NCI-H524 treated with DMSO at 0.1 percent for 48 hours (cell line): ENCODE data around the gene SHISA7.
A peak's percentile ranks its signal among the peaks of the same experiment; 100 is the strongest.

Experiments used
- DNase-seq: peaks from one replicate; lab custom pipeline; 2025; lab: John Stamatoyannopoulos, UW

Gene SHISA7

DNA sequence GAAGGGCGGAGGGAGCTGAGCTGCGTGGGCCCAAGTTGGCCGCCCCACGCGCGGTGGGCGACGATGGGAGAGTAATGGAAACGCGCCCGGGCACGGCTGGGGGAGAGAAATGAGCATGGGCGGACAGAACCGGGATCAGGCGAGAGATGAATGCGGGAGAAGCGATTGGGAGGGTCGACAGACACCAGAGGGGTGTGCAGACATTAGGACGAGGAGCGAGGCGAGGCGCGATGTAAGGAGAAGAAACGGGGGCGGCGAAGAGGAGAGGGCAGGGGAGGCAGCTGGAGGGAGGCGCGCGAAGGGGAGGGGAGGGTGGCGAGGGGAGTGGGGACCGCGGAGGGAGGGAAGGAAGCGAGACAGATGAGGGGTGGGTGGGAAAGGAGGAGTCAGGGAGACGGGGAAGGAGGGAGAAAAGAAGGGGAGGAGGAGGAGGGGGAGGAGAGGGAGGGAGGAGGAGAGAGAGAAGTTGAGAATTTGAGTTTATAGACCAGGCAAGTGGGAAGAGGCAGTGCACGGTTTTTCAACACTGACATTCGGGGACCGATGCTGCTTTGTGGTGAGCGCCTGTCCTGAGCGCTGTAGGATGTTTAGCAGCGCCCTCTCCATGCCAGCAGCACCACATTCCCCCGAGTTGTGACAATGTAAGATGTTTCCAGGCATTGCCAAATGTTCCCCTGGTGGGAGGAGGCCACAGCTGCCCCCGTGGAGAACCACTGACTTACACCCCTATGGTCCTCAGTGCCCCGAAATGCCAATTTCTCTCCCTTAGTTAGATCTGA is at the start of gene SHISA7:
TSS of gene SHISA7 (minus strand) at position 256 of the 779 bp plus-strand sequence. CDS start 437 bp downstream, outside the sequence.
- DNase-seq, result no peak

DNA sequence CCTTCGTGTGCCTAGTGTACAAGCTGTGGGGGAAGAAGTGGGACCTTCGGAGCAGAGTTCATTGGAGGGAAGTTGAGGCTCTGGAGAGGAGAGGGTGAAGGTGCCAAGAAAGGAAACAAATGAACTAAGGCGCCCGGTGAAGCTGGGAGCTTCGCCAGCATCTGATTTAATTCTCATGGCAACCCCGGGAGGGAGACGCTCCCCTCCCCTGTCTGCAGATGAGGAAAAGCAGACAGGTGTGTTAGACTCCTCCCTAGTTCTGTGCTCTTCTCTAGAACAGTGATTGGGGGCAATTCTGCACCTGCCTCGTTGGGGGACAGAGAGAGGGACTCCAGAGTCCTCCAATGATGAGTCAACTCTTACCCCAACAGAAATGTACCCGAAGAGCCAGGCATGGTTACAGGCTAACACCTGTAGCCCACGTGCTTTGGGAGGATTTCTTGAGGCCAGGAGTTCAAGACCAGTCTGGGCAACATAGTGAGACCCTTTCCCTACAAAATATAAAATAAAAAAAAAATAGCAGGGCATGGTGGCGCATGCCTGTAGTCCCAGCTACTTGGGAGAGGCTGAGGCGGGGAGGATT is 49.4 kb upstream of the SHISA7 start:
- DNase-seq, result no peak

DNA sequence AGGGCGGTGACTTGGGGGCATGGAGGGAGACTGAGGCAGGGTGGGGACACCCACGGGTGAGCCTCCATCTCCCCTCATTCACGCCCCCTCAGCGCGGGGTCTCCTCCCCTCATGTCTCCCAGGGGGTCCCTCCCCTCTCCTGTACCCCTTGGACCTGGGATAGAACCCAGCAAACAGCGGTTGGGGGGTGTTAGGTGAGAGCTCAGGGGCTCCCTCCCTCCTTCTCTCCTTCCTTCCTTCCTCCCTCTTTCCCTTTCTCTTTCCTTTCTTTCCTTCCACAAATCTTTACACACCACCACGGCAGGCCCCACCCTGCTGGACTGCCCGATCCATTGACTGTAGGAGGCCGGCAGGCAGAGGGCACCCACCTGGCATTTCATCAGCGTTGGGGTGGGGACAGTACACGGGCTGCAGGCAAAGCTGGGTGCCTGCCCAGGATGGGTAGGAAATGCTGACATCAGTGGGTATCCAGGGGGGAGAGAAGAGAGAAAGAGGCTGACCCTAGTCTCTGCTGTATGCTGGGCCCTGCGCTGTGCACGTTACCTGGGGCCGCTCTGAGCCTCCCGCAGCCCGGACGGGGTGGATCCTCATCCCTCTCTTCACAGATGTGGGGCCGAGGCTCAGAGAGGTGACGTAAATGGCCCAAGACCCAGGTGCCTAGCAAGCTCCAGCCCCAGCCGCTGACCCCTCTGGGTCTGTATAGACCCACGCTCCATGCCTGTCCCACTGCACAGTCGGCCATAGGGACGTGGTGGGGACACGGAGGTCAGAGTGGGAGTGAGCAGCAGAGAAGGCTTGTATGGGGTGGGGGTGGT is 48.7 kb upstream of the SHISA7 start:
- DNase-seq, result no peak

- no peak for DNase-seq
Observed at GRCh38 chr19:55490478-55491432, 47.7 kb upstream of the SHISA7 start.

- no peak for DNase-seq
Observed at GRCh38 chr19:55489711-55490477, 46.8 kb upstream of the SHISA7 start.

GRCh38 chr19:55488986-55489710 is 46.0 kb upstream of the SHISA7 start:
- no peak for DNase-seq

DNA sequence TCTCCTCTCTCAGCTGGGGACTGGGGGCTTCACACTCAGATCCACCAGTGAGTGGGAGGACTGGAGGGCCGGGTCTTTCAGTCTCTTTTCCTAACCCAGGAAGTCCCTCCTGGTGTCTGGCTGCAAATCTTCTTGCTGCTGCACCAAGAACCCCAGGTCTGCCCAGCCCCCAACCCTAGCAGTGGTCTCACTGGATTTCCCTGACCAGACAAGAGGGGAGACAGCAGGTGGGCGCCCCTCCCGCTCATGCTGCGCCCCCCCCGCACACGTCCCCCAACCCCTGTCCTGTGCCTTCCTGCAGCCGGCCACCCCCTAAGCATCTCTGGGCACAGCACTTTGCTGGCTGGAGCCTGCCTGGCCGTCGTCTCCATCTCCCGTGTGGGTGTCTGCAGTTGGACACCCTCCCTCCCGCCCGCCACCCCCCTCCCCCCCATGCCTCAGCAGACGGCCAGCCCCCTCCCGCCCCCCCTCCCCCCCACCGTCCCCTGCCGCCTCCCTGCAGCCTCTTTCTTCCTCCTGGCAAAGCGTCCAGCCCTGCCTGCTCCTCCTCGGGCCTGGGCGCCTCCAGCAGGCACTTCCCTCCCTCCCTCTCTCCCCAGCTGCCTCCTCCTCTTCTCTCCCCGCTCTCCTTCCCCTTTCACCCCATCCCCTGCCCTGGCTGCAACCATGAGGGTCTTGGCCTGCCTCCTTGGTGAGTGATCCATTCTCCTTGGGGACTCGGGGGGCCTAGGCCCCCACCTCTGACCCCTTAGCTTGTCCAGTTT is 45.0 kb upstream of the SHISA7 start, which contains the start of gene SSC5D:
TSS of gene SSC5D (plus strand) at position 513 of the 764 bp plus-strand sequence. CDS start at position 667, 154 bp downstream.
- no peak for DNase-seq

DNA sequence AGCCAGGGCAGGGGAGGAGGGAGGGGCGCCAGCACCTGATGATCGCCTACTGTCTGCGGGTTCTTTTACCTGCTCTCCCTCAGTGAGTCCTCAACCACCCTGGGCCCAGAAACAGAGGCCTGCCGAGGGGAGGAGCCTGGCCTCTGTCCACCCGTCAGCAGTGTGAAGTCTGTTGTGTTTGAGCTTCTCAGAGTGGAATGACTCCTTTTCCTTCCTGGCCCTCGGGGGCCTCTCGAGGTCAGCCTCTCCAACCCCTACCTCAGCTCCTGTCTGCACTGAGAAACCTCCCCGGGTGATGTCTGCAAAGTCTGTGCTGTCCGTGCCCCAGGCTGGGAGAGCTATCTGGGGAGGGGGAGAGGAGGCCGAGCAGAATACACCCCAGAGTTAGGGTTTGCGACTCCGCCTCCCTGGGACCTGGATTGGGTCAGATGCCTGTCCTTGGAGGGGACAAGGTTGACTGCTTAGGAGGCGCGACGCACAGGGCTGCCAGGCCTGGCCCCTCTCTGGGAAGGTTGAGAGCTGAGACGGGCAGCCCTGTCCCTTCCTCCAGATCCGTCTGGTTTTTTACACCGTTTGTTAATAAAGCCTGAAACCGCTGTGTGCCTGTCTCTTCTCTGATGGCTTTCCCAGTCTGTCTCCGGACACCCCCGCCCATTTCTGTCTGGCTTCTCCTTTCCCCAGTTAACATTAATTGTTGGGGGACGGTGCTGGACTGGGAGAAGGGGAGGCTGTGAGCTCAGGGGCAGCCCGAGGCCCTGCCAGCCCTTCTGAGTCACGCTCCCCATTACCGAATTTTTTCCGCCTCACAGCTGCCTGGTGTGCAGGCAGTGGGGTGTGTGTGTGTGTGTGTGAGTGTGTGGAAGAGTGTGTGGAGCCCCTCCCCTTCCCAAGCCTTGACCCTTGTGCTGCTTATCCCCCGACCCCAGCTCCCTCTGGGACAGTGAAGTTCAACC is 44.1 kb upstream of the SHISA7 start:
- no peak for DNase-seq

DNA sequence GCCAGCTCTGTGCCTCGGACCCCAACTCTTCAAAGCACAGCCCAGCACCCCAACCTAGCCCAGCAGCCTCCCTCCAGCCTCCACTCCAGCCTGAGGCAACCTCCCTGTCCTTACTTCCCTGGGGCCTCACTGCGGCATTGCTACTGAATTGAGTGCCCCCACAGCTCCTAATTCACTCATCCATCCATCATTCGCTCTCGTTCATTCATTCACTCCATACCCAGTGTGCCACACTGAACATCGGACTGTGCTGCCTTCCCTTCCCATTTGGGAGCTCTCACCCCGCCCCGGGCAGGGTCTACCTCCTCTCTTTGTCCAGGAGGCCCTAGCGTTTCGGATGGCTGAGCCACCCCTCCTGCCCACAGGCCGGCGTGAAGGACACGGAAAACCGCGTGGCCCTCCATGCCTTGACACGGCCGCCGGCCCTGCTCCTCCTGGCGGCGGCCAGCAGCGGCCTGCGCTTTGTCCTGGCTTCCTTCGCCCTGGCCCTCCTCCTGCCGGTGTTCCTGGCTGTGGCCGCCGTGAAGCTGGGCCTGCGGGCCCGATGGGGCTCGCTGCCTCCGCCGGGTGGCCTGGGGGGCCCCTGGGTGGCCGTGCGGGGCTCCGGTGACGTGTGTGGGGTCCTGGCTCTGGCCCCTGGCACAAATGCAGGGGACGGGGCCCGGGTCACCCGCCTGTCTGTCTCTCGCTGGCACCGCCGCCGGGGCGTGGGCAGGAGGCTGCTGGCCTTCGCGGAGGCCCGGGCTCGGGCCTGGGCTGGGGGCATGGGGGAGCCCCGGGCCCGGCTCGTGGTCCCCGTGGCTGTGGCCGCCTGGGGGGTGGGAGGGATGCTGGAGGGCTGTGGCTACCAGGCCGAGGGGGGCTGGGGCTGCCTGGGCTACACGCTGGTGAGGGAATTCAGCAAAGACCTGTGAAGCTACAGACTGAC is 43.2 kb upstream of the SHISA7 start:
- DNase-seq, result no peak

- no peak for DNase-seq
Observed at GRCh38 chr19:55485439-55486011, 42.4 kb upstream of the SHISA7 start.

- peak; percentile 42 for DNase-seq
Observed at GRCh38 chr19:55484593-55485438, 41.7 kb upstream of the SHISA7 start, which contains the start of gene NAT14. Gene NAT14, plus strand, starts transcription at chr19:55485188. Its CDS starts 521 bp downstream, at chr19:55485709.

DNA sequence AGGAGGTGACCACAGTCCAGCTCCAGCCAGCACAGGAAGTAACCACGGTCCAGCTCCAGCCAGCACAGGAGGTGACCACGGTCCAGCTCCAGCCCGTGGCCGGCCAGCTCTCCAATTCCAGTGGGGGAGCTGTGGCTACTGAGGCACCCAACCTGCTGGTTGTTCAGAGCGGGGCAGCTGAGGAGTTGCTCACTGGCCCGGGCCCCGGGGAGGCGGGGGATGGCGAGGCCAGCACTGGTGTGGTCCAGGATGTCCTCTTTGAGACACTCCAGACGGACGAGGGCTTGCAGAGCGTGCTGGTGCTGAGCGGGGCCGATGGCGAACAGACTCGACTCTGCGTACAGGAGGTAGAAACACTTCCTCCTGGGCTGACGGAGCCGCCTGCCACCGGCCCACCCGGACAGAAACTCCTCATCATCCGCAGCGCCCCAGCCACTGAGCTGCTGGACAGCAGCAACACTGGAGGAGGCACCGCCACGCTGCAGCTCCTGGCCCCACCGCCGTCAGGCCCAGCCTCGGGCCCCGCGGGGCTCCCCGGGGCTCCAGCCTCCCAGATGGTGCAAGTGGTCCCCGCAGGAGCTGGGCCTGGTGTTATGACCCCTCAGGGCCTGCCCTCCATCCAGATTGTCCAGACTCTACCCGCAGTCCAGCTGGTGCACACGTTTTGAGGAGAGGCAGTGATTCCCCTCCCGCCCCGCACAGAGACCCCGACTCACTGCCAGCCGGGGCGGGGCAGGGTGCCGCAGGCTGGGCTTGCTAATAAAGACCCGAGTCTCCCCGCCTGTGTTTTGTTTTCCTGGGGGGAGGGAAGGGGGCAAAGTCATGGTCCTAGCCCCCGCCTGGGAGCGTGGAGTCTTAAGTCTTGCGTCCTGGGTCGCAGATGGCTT is 40.8 kb upstream of the SHISA7 start:
- no peak for DNase-seq

DNA sequence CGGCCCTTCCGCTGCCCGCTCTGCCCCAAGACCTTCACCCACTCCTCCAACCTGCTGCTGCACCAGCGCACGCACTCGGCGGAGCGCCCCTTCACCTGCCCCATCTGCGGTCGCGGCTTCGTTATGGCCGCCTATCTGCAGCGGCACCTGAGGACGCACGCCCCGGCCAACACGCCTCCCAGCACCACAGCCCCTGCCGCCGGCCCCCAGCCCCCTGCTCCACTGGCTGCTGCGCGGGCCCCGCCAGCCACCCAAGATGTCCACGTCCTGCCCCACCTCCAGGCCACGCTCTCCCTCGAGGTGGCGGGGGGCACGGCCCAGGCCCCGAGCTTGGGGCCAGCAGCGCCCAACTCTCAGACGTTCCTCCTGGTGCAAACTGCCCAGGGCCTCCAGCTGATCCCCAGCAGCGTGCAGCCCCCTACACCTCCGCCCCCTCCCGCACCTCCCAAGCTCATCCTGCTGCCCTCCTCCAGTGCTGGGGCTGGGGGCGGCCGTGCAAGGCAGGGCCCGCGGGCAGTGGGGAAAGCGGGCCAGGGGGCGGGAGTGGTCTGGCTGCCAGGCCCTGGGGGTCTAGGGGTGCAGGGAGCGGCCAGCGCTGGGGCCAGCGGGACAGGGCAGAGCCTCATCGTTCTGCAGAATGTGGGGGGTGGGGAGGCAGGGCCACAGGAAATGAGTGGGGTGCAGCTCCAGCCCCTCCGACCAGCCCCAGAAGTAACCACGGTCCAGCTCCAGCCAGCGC is 40.0 kb upstream of the SHISA7 start:
- DNase-seq, result no peak
